Heart right ventricle (tissue), 16 donors: ENCODE results near the gene ZNF813. TPM values are rescaled to one million over a fixed set of nuclear protein-coding genes. Genes with fewer than 3 reads are reported as not detected.

Experiments used
- ATAC-seq, 8 donors: fragments of 200-7000 bp; cut with Tn5 transposase; one replicate each; pipeline ENCODE4 v1.9.1; 2020; ENCODE audit warnings: mild to moderate bottlenecking in 8 of 8, moderate library complexity in 8 of 8, moderate number of reproducible peaks in 1 of 8
- DNase-seq, 2 donors: peaks; one replicate each; pipeline ENCODE4 v3.0.0-alpha.2; 2020
- H3K27ac ChIP-seq, 10 donors: fragments of 200-600 bp; sonication (generic) in 2 of 10; one replicate each; pipeline versions ENCODE4 v1.5.0 to v1.8.0; 2020 to 2022; ENCODE audit warnings: mild to moderate bottlenecking in 3 of 10
- H3K27me3 ChIP-seq, 7 donors: fragments of 200-600 bp; one replicate each; pipeline ENCODE4 v1.8.0; 2021 to 2022; ENCODE audit warnings: mild to moderate bottlenecking in 2 of 7
- H3K36me3 ChIP-seq, 9 donors: fragments of 200-600 bp; sonication (generic) in 1 of 9; one replicate each; pipeline versions ENCODE4 v1.5.0 to v1.8.0; 2020 to 2022; ENCODE audit warnings: mild to moderate bottlenecking in 2 of 9
- H3K4me1 ChIP-seq, 9 donors: fragments of 200-600 bp; sonication (generic) in 1 of 9; one replicate each; pipeline versions ENCODE4 v1.5.0 to v1.8.0; 2020 to 2022; ENCODE audit warnings: mild to moderate bottlenecking in 4 of 9
- H3K4me3 ChIP-seq, 10 donors: fragments of 200-600 bp; sonication (generic) in 2 of 10; one replicate each; pipeline versions ENCODE4 v1.5.0 to v1.8.0; 2020 to 2022; ENCODE audit warnings: mild to moderate bottlenecking in 7 of 10, moderate library complexity in 2 of 10
- H3K9me3 ChIP-seq, 11 donors: fragments of 200-600 bp in 10 of 11; sonication (generic) in 2 of 11; one replicate each; pipeline versions ENCODE4 v1.5.0 to v1.8.0; 2013 to 2022; ENCODE audit warnings: mild to moderate bottlenecking in 2 of 11, control low read depth in 1 of 11, moderate library complexity in 1 of 11
- WGBS, 2 donors: extraction: QIAGEN DNeasy Blood & Tissue Kit; methylation state at CpG; one replicate each; pipeline ENCODE4 v1.1.7; 2013; ENCODE audit warnings: inconsistent platforms in 1 of 2; 5-methylcytosine and 5-hydroxymethylcytosine counted together
- intact Hi-C, 10 donors: fragments of 100-400 bp; cut with DNase I; formaldehyde crosslinking; loops; one replicate each; pipeline versions ENCODE4 v1.11.1 to v1.14.2; 2022
- polyA plus RNA-seq, 2 donors: library from polyadenylated mRNA; stranded (reverse); fragments of 200-250 nt; gene quantifications; one replicate each; pipeline ENCODE4 v1.2.3, GENCODE V29; 2013
- total RNA-seq, 10 donors: library from RNA; stranded (reverse); fragmentation: NEBNext Ultra II Directional in 3 of 10; extraction: Animal tissue kit (Norgen Biotek cat#: 25700) in 3 of 10; gene quantifications; one replicate each; pipeline versions ENCODE4 v1.2.1 to v1.2.4, GENCODE V29; 2021 to 2023
- TF ChIP-seq, protein P1 (sequence below), 9 donors: fragments of 200-600 bp; sonication (generic) in 2 of 9; IDR thresholded peaks; one replicate each; pipeline versions ENCODE4 v1.5.0 to v1.8.0; 2021 to 2022; ENCODE audit warnings: antibody characterized with exemption in 9 of 9, mild to moderate bottlenecking in 5 of 9, moderate library complexity in 1 of 9
- donor health status: Arrhythmogenic right ventricular cardiomyopathy.
- donor health status: ischemic (EF 13 %, LVEDD 7.1; RV severe dilation, severe dysfunction).
- donor health status: healthy with polysubstance abuse.
- donor health status: DM: no; HTN: yes; CAD: no.
- donor health status: DM: no; HTN: no; CAD: no.
- donor health status: ischemic (EF 25% LVEDD 6.9; RV normal size, moderate dysfunction).
- donor health status: ischemic (EF 25% LVEDD 5.7; RV mildly dilated, moderate dysfunction).
- donor health status: healthy.
- donor health status: DM: yes; HTN: yes; CAD: no.
- donor health status: Ischemic cardiomyopathy.
- donor health status: ischemic (EF 35%, LVEDD 5.7; RV mildly dilated, moderate dysfunction).
- donor health status: nonischemic (EF 11% LVEDD 7.7; RV severe dilation, severe dysfunction).
- donor health status: DM: yes; HTN: yes; CAD: no.
- donor health status: PGD.
- donor health status: ischemic (EF 29% LVEDD 5.4; RV normal size, mild dysfunction).
- donor health status: nonischemic (EF 23%, LVEDD 6.1; RV moderate dilation, normal function).

ZNF813 gene
- total and polyA plus RNA-seq, 12 donors, result 0.61 to 1.8 (median 1.1) TPM

DNA sequence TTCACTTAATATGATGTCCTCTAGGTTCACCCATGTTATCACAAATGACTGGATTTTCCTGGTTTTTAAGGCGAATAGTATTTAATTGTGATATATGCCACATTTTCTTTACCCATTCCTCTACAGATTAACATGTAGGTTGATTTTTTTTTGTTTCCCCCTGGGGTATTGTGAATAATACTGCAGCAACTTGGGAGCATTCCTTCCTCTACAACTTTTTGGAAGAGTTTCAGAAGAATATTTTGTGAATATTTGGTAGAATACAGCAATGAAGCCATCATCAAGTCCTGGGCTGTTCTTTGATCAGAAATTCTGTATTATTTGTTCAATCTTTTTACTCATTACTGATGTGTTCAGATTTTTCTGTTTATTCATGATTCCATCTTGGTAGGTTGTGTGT is 64.8 kb downstream of the ZNF813 start:
- intact Hi-C loops, result no loop called here
- ATAC-seq, result no peak
- WGBS, 2 donors, result 88 to 97% methylated on average over 1 of the region's 1 CpG

DNA sequence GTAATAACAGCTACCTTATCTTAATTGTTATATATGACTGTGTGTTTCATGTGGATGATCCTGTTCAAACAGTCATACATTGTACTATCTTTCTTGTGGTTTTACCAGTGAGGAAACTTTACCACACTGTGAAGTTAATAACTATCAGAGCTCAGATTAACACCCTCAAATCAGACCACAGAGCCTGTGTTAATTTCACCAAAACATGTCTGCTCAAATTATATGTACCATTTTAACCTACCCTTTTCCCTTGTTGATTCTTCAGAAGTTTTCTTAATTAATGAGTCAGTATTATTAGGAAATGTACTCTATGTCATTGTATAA is 68.7 kb downstream of the ZNF813 start:
- H3K27me3 ChIP-seq, result no peaks in the 10 kb centered on the region
- H3K4me1 ChIP-seq, result peaks cover 0 to 14% (median 0%) of the 10 kb centered on the region in 9 donors
- no peaks in the 10 kb centered on the region for H3K9me3 ChIP-seq
- no peak overlapping the region for H3K4me3 ChIP-seq
- TF ChIP-seq, protein P1, sequence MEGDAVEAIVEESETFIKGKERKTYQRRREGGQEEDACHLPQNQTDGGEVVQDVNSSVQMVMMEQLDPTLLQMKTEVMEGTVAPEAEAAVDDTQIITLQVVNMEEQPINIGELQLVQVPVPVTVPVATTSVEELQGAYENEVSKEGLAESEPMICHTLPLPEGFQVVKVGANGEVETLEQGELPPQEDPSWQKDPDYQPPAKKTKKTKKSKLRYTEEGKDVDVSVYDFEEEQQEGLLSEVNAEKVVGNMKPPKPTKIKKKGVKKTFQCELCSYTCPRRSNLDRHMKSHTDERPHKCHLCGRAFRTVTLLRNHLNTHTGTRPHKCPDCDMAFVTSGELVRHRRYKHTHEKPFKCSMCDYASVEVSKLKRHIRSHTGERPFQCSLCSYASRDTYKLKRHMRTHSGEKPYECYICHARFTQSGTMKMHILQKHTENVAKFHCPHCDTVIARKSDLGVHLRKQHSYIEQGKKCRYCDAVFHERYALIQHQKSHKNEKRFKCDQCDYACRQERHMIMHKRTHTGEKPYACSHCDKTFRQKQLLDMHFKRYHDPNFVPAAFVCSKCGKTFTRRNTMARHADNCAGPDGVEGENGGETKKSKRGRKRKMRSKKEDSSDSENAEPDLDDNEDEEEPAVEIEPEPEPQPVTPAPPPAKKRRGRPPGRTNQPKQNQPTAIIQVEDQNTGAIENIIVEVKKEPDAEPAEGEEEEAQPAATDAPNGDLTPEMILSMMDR (IDR thresholded peaks at IDR 0.05), result no peak
- intact Hi-C loops, result no loop called here
- ATAC-seq (no peak), DNase-seq (no peak)
- H3K36me3 ChIP-seq, result peaks cover 0 to 14% (median 0%) of the 10 kb centered on the region in 9 donors
- no peak overlapping the region for H3K27ac ChIP-seq

More for the DNA sequence above, 64.8 kb downstream of the ZNF813 start:
- Histone ChIP-seq H3K27me3 (no peaks in the 10 kb centered on the region), H3K27ac (no peak overlapping the region), H3K4me1 (peaks cover 0 to 6% (median 0%) of the 10 kb centered on the region in 9 donors), H3K4me3 (no peak overlapping the region), H3K9me3 (no peaks in the 10 kb centered on the region), H3K36me3 (no peaks in the 10 kb centered on the region)
- TF ChIP-seq, protein P1 (IDR thresholded peaks at IDR 0.05), result no peak
- no peak for DNase-seq

DNA sequence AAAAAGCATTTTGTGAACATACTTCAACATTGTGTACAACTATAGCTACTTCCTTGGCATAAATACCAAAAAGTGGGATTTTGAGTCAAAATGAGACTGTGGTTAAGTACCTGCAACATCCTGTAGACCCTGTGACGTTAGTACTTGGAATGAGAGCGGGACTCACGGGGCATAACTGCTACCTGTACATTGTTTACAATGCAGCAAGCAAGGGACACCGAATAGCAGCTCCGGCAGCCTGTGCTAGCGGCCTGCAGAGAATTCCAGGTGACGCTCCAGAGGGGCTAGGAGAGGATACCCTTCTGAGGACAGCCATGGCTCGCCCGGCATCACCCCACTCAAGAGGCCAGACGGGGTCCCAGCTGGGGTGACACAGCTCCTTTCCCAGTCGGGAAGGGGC is 69.6 kb downstream of the ZNF813 start:
- intact Hi-C loops, result no loop called here
- H3K4me1 ChIP-seq, result peaks cover 0 to 14% (median 0%) of the 10 kb centered on the region in 9 donors
- DNase-seq (no peak), ATAC-seq (peak in 2 of 8 donors; percentile 3 to 14)
- peak overlapping the region; percentile 15 to 90 (median 86) for H3K27ac ChIP-seq
- 51 to 58% methylated on average over 11 of the region's 11 CpGs for WGBS, 2 donors
- H3K9me3 ChIP-seq, result no peaks in the 10 kb centered on the region
- peak overlapping the region; percentile 33 to 80 (median 72) for H3K4me3 ChIP-seq
- TF ChIP-seq, protein P1 (IDR thresholded peaks at IDR 0.05), result no peak
- no peaks in the 10 kb centered on the region for H3K27me3 ChIP-seq
- H3K36me3 ChIP-seq, result peaks cover 0 to 23% (median 0%) of the 10 kb centered on the region in 9 donors

DNA sequence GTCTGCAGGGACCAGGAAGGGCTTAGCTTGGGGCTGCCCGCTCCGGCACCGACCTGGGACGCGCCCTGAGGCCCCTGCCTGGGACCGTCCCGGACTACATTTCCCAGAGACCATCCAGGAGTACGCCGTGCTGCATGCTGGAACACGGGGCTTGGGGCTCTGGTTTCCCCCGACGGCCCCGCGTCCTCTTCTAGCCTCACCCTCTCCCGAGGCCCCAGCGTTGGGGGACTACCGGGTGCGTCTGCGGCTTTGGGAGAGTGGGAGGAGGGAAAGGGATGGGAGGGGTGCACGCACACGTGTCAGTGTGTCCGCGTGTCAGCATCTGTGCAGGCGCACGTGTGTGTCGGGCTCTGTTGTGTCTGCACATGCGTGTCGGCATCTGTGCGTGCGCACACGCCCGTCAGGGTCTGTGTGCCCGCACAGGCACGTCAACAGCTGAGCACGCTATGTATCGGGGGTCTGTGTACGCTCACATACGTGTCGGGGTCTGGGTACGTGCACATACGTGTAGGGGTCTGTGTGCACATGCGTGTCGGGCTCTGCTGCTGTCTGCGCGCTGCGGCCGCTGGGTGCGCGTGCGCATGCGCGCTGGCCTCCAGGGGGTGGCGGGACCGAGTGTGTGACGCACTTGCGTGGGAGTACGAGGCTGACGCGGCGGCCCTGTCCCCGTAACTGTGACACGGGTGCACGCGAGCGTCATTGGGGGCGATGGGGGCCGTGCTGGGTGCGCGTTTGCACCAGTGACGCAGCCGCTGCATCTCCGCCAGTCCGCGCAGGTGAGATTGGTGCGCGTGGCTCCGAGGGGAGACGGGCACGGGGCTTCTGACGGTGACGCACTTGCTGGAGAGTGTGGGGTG is 70.2 kb downstream of the ZNF813 start, which contains the start of gene ZNF331:
Gene ZNF331 (plus strand): TSS at position 625 of the 857 bp plus-strand sequence. CDS start 31,232 bp downstream, outside the sequence.
- DNase-seq (peak; percentile 83 to 84), ATAC-seq (peak; percentile 87 to 96 (median 94))
- TF ChIP-seq, protein P1 (IDR thresholded peaks at IDR 0.05), result peak in 7 of 9 donors; percentile 10 to 60 (median 54)
- WGBS, 2 donors, result 48 to 55% methylated on average over 79 to 81 of the region's 81 CpGs
- H3K9me3 ChIP-seq, result no peaks in the 10 kb centered on the region
- intact Hi-C loops, result no loop called here
- peaks cover 0 to 28% (median 0%) of the 10 kb centered on the region in 9 donors for H3K36me3 ChIP-seq
- H3K4me1 ChIP-seq, result peaks cover 0 to 14% (median 0%) of the 10 kb centered on the region in 9 donors
- H3K4me3 ChIP-seq, result peak within 1 kb of the TSS; percentile 33 to 80 (median 72)
- peak within 1 kb of the TSS; percentile 62 to 90 (median 86) for H3K27ac ChIP-seq
- no peaks in the 10 kb centered on the region for H3K27me3 ChIP-seq
